SK-N-SH treated with all-trans-retinoic acid at 6 μM for 48 hours (cell line): ENCODE measurements around the gene PRR20D.

ENCODE experiments used
- ATAC-seq: fragments of 200-7000 bp; cut with Tn5 transposase; 3 replicates; pipeline ENCODE4 v1.9.1; 2020; ENCODE audit warnings: mild to moderate bottlenecking, moderate library complexity
- BACH2 ChIP-seq: fragments of 250-450 bp; sonication (Bioruptor Pico); IDR thresholded peaks from 2 replicates; pipeline ENCODE4 v1.9.0; 2021; ENCODE audit warnings: mild to moderate bottlenecking, borderline replicate concordance
- CREB5 ChIP-seq: fragments of 250-450 bp; sonication (Bioruptor Pico); IDR thresholded peaks from 2 replicates; pipeline ENCODE4 v1.5.1; 2020; ENCODE audit warnings: low read depth, mild to moderate bottlenecking, moderate library complexity
- CSDC2 ChIP-seq: fragments of 250-450 bp; sonication (Bioruptor Pico); IDR thresholded peaks from 2 replicates; pipeline ENCODE4 v1.5.0; 2020; ENCODE audit warnings: mild to moderate bottlenecking, moderate library complexity
- GLIS3 ChIP-seq: fragments of 250-450 bp; sonication (Bioruptor Pico); IDR thresholded peaks from 2 replicates; pipeline ENCODE4 v1.5.0; 2020; ENCODE audit warnings: mild to moderate bottlenecking, moderate library complexity
- POU6F1 ChIP-seq: fragments of 250-450 bp; sonication (Bioruptor Pico); IDR thresholded peaks from 2 replicates; pipeline ENCODE4 v1.8.0; 2021; ENCODE audit warnings: low read depth, mild to moderate bottlenecking, moderate library complexity, borderline replicate concordance
- RARB ChIP-seq: fragments of 250-450 bp; sonication (Bioruptor Pico); IDR thresholded peaks from 2 replicates; pipeline ENCODE4 v1.8.0; 2021; ENCODE audit warnings: mild to moderate bottlenecking, moderate library complexity
- SNAI2 ChIP-seq: fragments of 250-450 bp; sonication (Bioruptor Pico); IDR thresholded peaks from 2 replicates; pipeline ENCODE4 v1.5.0; 2020; ENCODE audit warnings: mild to moderate bottlenecking, moderate library complexity
- TCF4 ChIP-seq: fragments of 250-450 bp; sonication (Bioruptor Pico); IDR thresholded peaks from 2 replicates; pipeline ENCODE4 v1.8.0; 2021; ENCODE audit warnings: mild to moderate bottlenecking, moderate library complexity, borderline replicate concordance
- TSHZ2 ChIP-seq: fragments of 250-450 bp; sonication (Bioruptor Pico); IDR thresholded peaks from 2 replicates; pipeline ENCODE4 v1.5.0; 2020; ENCODE audit warnings: mild to moderate bottlenecking, moderate library complexity
- ZC3H10 ChIP-seq: fragments of 250-450 bp; sonication (Bioruptor Pico); IDR thresholded peaks from 2 replicates; pipeline ENCODE4 v1.5.1; 2021; ENCODE audit warnings: mild to moderate bottlenecking, moderate library complexity
- ZFP30 ChIP-seq: fragments of 450-650 bp; formaldehyde crosslinking; IDR thresholded peaks from 2 replicates; pipeline ENCODE4 v1.5.0; 2022; ENCODE audit warnings: mild to moderate bottlenecking, moderate library complexity
- ZNF8 ChIP-seq: fragments of 450-650 bp; formaldehyde crosslinking; IDR thresholded peaks from 2 replicates; pipeline ENCODE4 v1.5.0; 2020; ENCODE audit warnings: mild to moderate bottlenecking, moderate library complexity

Gene PRR20D

GRCh38 chr13:57191667-57192066 lies 31.2 kb downstream of the PRR20D start:
- no peak for ATAC-seq
- TF ChIP-seq SNAI2 (no peak), ZC3H10 (CRISPR knock-in tag) (no peak)
- TF ChIP-seq, all 23 proteins: peak for 0

- no peak for TF ChIP-seq TCF4 (CRISPR knock-in tag)
- no peak for TF ChIP-seq BACH2 (CRISPR knock-in tag)
- no peak for TF ChIP-seq CSDC2
- TF ChIP-seq ZNF8 (CRISPR knock-in tag), result no peak
- no peak for TF ChIP-seq POU6F1 (CRISPR knock-in tag)
- TF ChIP-seq SNAI2, result no peak
- no peak for TF ChIP-seq ZFP30
- no peak for TF ChIP-seq GLIS3 (CRISPR knock-in tag)
- no peak for TF ChIP-seq RARB
- TF ChIP-seq TSHZ2 (CRISPR knock-in tag), result no peak
- no peak for TF ChIP-seq CREB5 (CRISPR knock-in tag)
- no peak for ATAC-seq
Measured at GRCh38 chr13:57212989-57213388, 52.6 kb downstream of the PRR20D start.
